D341Med (cell line): ENCODE measurements around the gene PTTG1IP.
"Not testable (repeated sequence)": the region's sequence is repeated elsewhere in the genome, so short reads cannot be mapped to it uniquely, and the experiment has no call there.

Experiments
- DNase-seq: peaks from one replicate; pipeline ENCODE4 v3.0.0; 2012; ENCODE audit warnings: low spot score

The PTTG1IP gene

GRCh38 chr21:44873356-44874239 lies at the start of gene PTTG1IP:
PTTG1IP (minus strand) TSS chr21:44873690; CDS start chr21:44873616, 74 bp downstream.
- peak; percentile 100 for DNase-seq

- no peak for DNase-seq
Observed at GRCh38 chr21:44921928-44922327, 48.4 kb upstream of the PTTG1IP start.

GRCh38 chr21:44920694-44921604 lies 47.5 kb upstream of the PTTG1IP start, which contains the start of gene ITGB2:
ITGB2 (minus strand) TSS chr21:44920899; CDS start chr21:44910782, 10,117 bp downstream.
- no peak for DNase-seq

- no peak for DNase-seq
Observed at GRCh38 chr21:44919913-44920693, 46.6 kb upstream of the PTTG1IP start.

GRCh38 chr21:44919111-44919912 lies 45.8 kb upstream of the PTTG1IP start:
- DNase-seq: no peak

GRCh38 chr21:44918581-44919033 lies 45.1 kb upstream of the PTTG1IP start:
- DNase-seq: no peak

- DNase-seq: no peak
Observed at GRCh38 chr21:44918107-44918470, 44.6 kb upstream of the PTTG1IP start.

- DNase-seq: no peak
Observed at GRCh38 chr21:44917446-44918106, 44.1 kb upstream of the PTTG1IP start.

GRCh38 chr21:44916965-44917364 lies 43.5 kb upstream of the PTTG1IP start:
- no peak for DNase-seq

GRCh38 chr21:44914176-44914874 lies 40.8 kb upstream of the PTTG1IP start:
- DNase-seq: no peak

GRCh38 chr21:44913425-44914175 lies 40.1 kb upstream of the PTTG1IP start:
- DNase-seq: no peak

GRCh38 chr21:44912506-44913412 lies 39.3 kb upstream of the PTTG1IP start:
- not testable (repeated sequence) for DNase-seq

- no peak for DNase-seq
Observed at GRCh38 chr21:44912158-44912473, 38.6 kb upstream of the PTTG1IP start.

GRCh38 chr21:44911384-44912157 lies 38.1 kb upstream of the PTTG1IP start:
- DNase-seq: no peak

- DNase-seq: no peak
Observed at GRCh38 chr21:44911068-44911383, 37.5 kb upstream of the PTTG1IP start.

- DNase-seq: no peak
Observed at GRCh38 chr21:44910229-44911067, 37.0 kb upstream of the PTTG1IP start.

GRCh38 chr21:44909719-44910118 lies 36.2 kb upstream of the PTTG1IP start:
- no peak for DNase-seq
